ENCODE results near the gene SYNGAP1. TPM values are rescaled to one million over a fixed set of nuclear protein-coding genes. Genes with fewer than 3 reads are reported as not detected.

Gene SYNGAP1
- total RNA-seq, 1 donor from 2014 or later, result 4.8 TPM

GRCh38 chr6:33417128-33417902 lies 2.5 kb upstream of the SYNGAP1 start:
- no peak for ATAC-seq (ENCODE audit: poor library complexity)
- intact Hi-C loops (cut with DNase I), result loop anchor here (10.0 kb wide), 1 partner anchor 123 kb away; the partner anchor contains the start of gene RGL2
- no peak for DNase-seq

- ATAC-seq (ENCODE audit: poor library complexity) (peak; percentile 96), DNase-seq (peak; percentile 100)
- intact Hi-C loops (cut with DNase I), result loop anchor here (10.0 kb wide), 1 partner anchor 123 kb away; the partner anchor contains the start of gene RGL2
Observed at GRCh38 chr6:33417903-33418689, 1.8 kb upstream of the SYNGAP1 start, which contains the start of gene CUTA. TSS of gene CUTA (minus strand) at chr6:33418107. CDS start at chr6:33418000, 107 bp downstream.

GRCh38 chr6:33418690-33419291 lies 1.1 kb upstream of the SYNGAP1 start:
- ATAC-seq (ENCODE audit: poor library complexity) (no peak), DNase-seq (no peak)
- intact Hi-C loops (cut with DNase I), result loop anchor here (10.0 kb wide), 1 partner anchor 124 kb away; the partner anchor contains the start of gene RGL2

- DNase-seq (no peak), ATAC-seq (ENCODE audit: poor library complexity) (no peak)
- intact Hi-C loops (cut with DNase I), result loop anchor here (10.0 kb wide), 1 partner anchor 154 kb away; no protein-coding TSS in a partner anchor
Observed at GRCh38 chr6:33420491-33421343, 852 bp downstream of the SYNGAP1 start.

GRCh38 chr6:33421344-33421643 lies 1.4 kb downstream of the SYNGAP1 start:
- no peak for DNase-seq
- intact Hi-C loops (cut with DNase I), result loop anchor here (10.0 kb wide), 1 partner anchor 154 kb away; no protein-coding TSS in a partner anchor
- ATAC-seq (ENCODE audit: poor library complexity), result no peak

- intact Hi-C loops (cut with DNase I), result loop anchor here (10.0 kb wide), 1 partner anchor 151 kb away; no protein-coding TSS in a partner anchor
- DNase-seq, result no peak
- ATAC-seq (ENCODE audit: poor library complexity), result no peak
Observed at GRCh38 chr6:33423777-33424176, 3.9 kb downstream of the SYNGAP1 start.

- intact Hi-C loops (cut with DNase I), result loop anchor here (10.0 kb wide), 1 partner anchor 150 kb away; no protein-coding TSS in a partner anchor
- DNase-seq (no peak), ATAC-seq (ENCODE audit: poor library complexity) (peak; percentile 4)
Observed at GRCh38 chr6:33424855-33425667, 5.2 kb downstream of the SYNGAP1 start.

GRCh38 chr6:33425668-33426577 lies 6.1 kb downstream of the SYNGAP1 start:
- ATAC-seq (ENCODE audit: poor library complexity), result peak; percentile 81
- peak; percentile 89 for DNase-seq
- intact Hi-C loops (cut with DNase I), result loop anchor here (2.0 to 10.0 kb wide), 2 partner anchors 35 to 149 kb away; partner anchors contain the start of gene KIFC1

GRCh38 chr6:33426590-33427511 lies 7.0 kb downstream of the SYNGAP1 start:
- intact Hi-C loops (cut with DNase I), result loop anchor here (2.0 to 10.0 kb wide), 2 partner anchors 36 to 148 kb away; partner anchors contain the start of gene KIFC1
- ATAC-seq (ENCODE audit: poor library complexity) (no peak), DNase-seq (no peak)

GRCh38 chr6:33427585-33428223 lies 7.8 kb downstream of the SYNGAP1 start:
- intact Hi-C loops (cut with DNase I), result loop anchor here (2.0 to 10.0 kb wide), 2 partner anchors 37 to 147 kb away; partner anchors contain the start of gene KIFC1
- DNase-seq, result peak; percentile 67
- ATAC-seq (ENCODE audit: poor library complexity), result peak; percentile 12

- ATAC-seq (ENCODE audit: poor library complexity), result no peak
- intact Hi-C loops (cut with DNase I), result loop anchor here (10.0 kb wide), 1 partner anchor 146 kb away; no protein-coding TSS in a partner anchor
- DNase-seq, result peak; percentile 48
Observed at GRCh38 chr6:33428224-33428965, 8.5 kb downstream of the SYNGAP1 start.

- no peak for DNase-seq
- no peak for ATAC-seq (ENCODE audit: poor library complexity)
- intact Hi-C loops (cut with DNase I), result loop anchor here (10.0 kb wide), 1 partner anchor 146 kb away; no protein-coding TSS in a partner anchor
Observed at GRCh38 chr6:33428966-33429749, 9.3 kb downstream of the SYNGAP1 start.

- no peak for ATAC-seq (ENCODE audit: poor library complexity)
- intact Hi-C loops (cut with DNase I), result loop anchor here (10.0 kb wide), 1 partner anchor 145 kb away; no protein-coding TSS in a partner anchor
- DNase-seq, result no peak
Observed at GRCh38 chr6:33429750-33430052, 9.8 kb downstream of the SYNGAP1 start.
